Measurements from ENCODE around the gene ZC3HAV1. TPM values are rescaled to one million over a fixed set of nuclear protein-coding genes. Genes with fewer than 3 reads are reported as not detected.

Gene ZC3HAV1
- polyA plus RNA-seq, 1 donor (not counting 4 experiments of a cell fraction or from before 2014, with no cell fraction given) = 31.7 TPM

DNA sequence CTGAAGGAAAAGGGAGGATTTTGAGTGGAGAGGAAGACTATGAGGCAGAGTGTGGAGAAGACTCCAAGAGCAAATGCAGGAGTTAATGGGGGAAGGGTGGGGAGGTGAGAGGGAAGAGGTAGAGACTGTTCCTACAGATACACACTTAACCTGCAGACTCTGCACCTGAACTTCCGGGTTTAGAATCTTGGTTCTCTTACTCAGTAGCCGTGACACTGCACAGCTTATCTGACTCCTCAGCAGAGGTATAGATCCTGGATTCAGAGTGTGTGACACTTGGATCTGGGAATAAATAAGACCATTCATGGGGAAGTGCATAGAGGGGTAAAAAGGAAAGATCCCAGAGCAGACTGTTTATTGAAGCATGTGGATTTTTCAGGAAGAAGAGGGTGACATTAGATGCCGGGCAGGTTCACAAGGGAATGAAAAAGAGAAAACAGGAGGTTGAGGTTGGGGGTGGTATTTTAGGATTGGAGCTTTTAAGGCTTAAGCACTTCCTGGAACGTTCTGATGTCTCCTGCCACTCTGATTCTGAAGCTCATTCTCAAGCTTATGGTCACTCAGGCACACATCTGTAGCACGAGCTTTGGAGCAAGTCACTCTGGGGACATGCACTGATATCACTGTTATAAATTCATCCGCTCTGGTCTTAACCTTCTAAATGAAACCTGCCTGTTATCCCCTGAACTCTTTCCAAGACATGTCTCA, 68.0 kb downstream of the ZC3HAV1 start:
- Histone ChIP-seq H2AFZ (ENCODE audit: control insufficient read depth, low read length) (no peak overlapping the region), H3K79me2 (ENCODE audit: control insufficient read depth, insufficient read depth, low read length) (no peaks in the 10 kb centered on the region), H3K27ac (ENCODE audit: control insufficient read depth, insufficient read depth, low read length) (no peak overlapping the region), H3K27me3 (ENCODE audit: control insufficient read depth, extremely low read depth, insufficient read depth, low read length) (no peaks in the 10 kb centered on the region), H3K9me1 (ENCODE audit: control insufficient read depth, extremely low read depth, insufficient read depth, low read length) (no peaks in the 10 kb centered on the region), H3K4me1 (ENCODE audit: control insufficient read depth, extremely low read depth, insufficient read depth, low read length) (peaks cover 3% of the 10 kb centered on the region), H3K4me2 (ENCODE audit: control insufficient read depth, extremely low read depth, insufficient read depth, low read depth, low read length) (no peak overlapping the region), H4K20me1 (ENCODE audit: control insufficient read depth, extremely low read depth, insufficient read depth, low read length) (no peaks in the 10 kb centered on the region), H3K36me3 (ENCODE audit: control insufficient read depth in 2 of 2, extremely low read depth in 1 of 2, insufficient read depth in 2 of 2, low read length in 2 of 2) (peaks cover 0 to 6% of the 10 kb centered on the region in 2 experiments), H3K9ac (ENCODE audit: control insufficient read depth, extremely low read depth, insufficient read depth, low read length) (no peak overlapping the region), H3K9me3 (ENCODE audit: control insufficient read depth, low read depth, low read length) (no peaks in the 10 kb centered on the region), H3K4me3 (ENCODE audit: control insufficient read depth in 2 of 3, extremely low read depth in 1 of 3, insufficient read depth in 2 of 3, low read depth in 1 of 3, low read length in 3 of 3) (no peak overlapping the region)
- no peak for DNase-seq (ENCODE audit: low read depth, low spot score)
- TF ChIP-seq, protein P1, sequence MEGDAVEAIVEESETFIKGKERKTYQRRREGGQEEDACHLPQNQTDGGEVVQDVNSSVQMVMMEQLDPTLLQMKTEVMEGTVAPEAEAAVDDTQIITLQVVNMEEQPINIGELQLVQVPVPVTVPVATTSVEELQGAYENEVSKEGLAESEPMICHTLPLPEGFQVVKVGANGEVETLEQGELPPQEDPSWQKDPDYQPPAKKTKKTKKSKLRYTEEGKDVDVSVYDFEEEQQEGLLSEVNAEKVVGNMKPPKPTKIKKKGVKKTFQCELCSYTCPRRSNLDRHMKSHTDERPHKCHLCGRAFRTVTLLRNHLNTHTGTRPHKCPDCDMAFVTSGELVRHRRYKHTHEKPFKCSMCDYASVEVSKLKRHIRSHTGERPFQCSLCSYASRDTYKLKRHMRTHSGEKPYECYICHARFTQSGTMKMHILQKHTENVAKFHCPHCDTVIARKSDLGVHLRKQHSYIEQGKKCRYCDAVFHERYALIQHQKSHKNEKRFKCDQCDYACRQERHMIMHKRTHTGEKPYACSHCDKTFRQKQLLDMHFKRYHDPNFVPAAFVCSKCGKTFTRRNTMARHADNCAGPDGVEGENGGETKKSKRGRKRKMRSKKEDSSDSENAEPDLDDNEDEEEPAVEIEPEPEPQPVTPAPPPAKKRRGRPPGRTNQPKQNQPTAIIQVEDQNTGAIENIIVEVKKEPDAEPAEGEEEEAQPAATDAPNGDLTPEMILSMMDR (optimal IDR thresholded peaks at IDR 0.05 in 1 of 3, IDR thresholded peaks at IDR 0.05 in 1 of 3, conservative IDR thresholded peaks at IDR 0.05 in 1 of 3; ENCODE audit: extremely low read depth in 1 of 3, insufficient read depth in 2 of 3, low read length in 3 of 3) = no peak
- TF ChIP-seq EZH2 (IDR thresholded peaks at IDR 0.05; ENCODE audit: low read length) = no peak
- FAIRE-seq = no peak
- dilution Hi-C loops (cut with MboI; ENCODE audit: extremely low pct_ligation_motif_present, low sequenced_read_pairs) = no loop called here

DNA sequence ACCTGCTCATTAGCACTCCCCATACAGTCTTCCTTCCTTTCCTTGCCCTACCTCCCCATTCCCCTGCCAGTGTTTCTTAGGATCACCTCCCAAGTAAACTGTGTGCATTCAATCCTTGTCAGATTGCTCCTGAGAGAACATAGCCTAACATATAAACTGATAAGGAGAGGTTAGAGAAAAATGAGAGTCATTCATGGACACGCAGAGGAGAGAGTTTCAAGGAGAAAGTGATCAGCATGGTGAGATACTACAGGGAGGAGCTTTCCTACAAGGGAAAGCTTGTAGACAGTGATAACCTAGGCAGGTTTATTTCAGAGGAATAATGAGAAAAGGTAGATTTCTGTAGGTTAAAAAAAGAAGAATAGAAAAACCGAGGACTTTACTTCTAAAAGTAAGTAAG, 70.8 kb downstream of the ZC3HAV1 start:
- H3K4me1 ChIP-seq (ENCODE audit: control insufficient read depth, extremely low read depth, insufficient read depth, low read length) = peaks cover 22% of the 10 kb centered on the region
- H3K27ac ChIP-seq (ENCODE audit: control insufficient read depth, insufficient read depth, low read length) = no peak overlapping the region
- no peak overlapping the region for H3K4me2 ChIP-seq (ENCODE audit: control insufficient read depth, extremely low read depth, insufficient read depth, low read depth, low read length)
- H3K9ac ChIP-seq (ENCODE audit: control insufficient read depth, extremely low read depth, insufficient read depth, low read length) = no peak overlapping the region
- H3K4me3 ChIP-seq (ENCODE audit: control insufficient read depth in 2 of 3, extremely low read depth in 1 of 3, insufficient read depth in 2 of 3, low read depth in 1 of 3, low read length in 3 of 3) = no peak overlapping the region
- no peaks in the 10 kb centered on the region for H3K9me3 ChIP-seq (ENCODE audit: control insufficient read depth, low read depth, low read length)
- H2AFZ ChIP-seq (ENCODE audit: control insufficient read depth, low read length) = no peak overlapping the region
- H3K36me3 ChIP-seq (ENCODE audit: control insufficient read depth in 2 of 2, extremely low read depth in 1 of 2, insufficient read depth in 2 of 2, low read length in 2 of 2) = no peaks in the 10 kb centered on the region
- peaks cover 11% of the 10 kb centered on the region for H3K79me2 ChIP-seq (ENCODE audit: control insufficient read depth, insufficient read depth, low read length)
- DNase-seq (ENCODE audit: low read depth, low spot score) = no peak
- dilution Hi-C loops (cut with MboI; ENCODE audit: extremely low pct_ligation_motif_present, low sequenced_read_pairs) = no loop called here
- TF ChIP-seq, protein P1 (optimal IDR thresholded peaks at IDR 0.05 in 1 of 3, IDR thresholded peaks at IDR 0.05 in 1 of 3, conservative IDR thresholded peaks at IDR 0.05 in 1 of 3; ENCODE audit: extremely low read depth in 1 of 3, insufficient read depth in 2 of 3, low read length in 3 of 3) = no peak
- no peak for TF ChIP-seq EZH2 (IDR thresholded peaks at IDR 0.05; ENCODE audit: low read length)
- no peaks in the 10 kb centered on the region for H4K20me1 ChIP-seq (ENCODE audit: control insufficient read depth, extremely low read depth, insufficient read depth, low read length)
- no peaks in the 10 kb centered on the region for H3K9me1 ChIP-seq (ENCODE audit: control insufficient read depth, extremely low read depth, insufficient read depth, low read length)
- no peaks in the 10 kb centered on the region for H3K27me3 ChIP-seq (ENCODE audit: control insufficient read depth, extremely low read depth, insufficient read depth, low read length)
- FAIRE-seq = no peak
